NOMO-1 (cell line): ENCODE results near the gene PGP.
"Not testable (repeated sequence)": the region's sequence is repeated elsewhere in the genome, so short reads cannot be mapped to it uniquely, and the experiment has no call there.

ENCODE experiments used
- DNase-seq, 2 experiments: peaks; one replicate each; lab custom pipeline; 2025; ENCODE audit not compliant: unreplicated experiment in 2 of 2; lab: John Stamatoyannopoulos, UW

The PGP gene, protein sequence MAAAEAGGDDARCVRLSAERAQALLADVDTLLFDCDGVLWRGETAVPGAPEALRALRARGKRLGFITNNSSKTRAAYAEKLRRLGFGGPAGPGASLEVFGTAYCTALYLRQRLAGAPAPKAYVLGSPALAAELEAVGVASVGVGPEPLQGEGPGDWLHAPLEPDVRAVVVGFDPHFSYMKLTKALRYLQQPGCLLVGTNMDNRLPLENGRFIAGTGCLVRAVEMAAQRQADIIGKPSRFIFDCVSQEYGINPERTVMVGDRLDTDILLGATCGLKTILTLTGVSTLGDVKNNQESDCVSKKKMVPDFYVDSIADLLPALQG

DNA sequence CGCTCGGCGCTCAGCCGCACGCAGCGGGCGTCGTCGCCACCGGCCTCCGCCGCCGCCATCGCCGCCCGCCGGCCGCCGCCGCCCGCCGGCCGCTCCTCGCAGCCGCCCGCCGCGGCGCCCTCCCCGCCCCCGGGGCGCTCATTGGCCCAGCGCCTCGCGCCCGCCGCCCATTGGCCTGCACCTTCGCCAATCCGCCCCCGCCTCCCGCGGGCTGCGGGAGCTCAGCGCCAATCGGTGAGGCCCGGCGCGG is at the start of gene PGP:
TSS of gene PGP (minus strand) at position 122 of the 250 bp plus-strand sequence. CDS start at position 59, 63 bp downstream.
- DNase-seq: no peak

GRCh38 chr16:2263026-2263425 is 48.4 kb upstream of the PGP start:
- DNase-seq: not testable (repeated sequence)

GRCh38 chr16:2260250-2260649 is 45.6 kb upstream of the PGP start:
- no peak for DNase-seq

GRCh38 chr16:2258530-2258929 is 43.9 kb upstream of the PGP start:
- not testable (repeated sequence) for DNase-seq

- no peak for DNase-seq
Observed at GRCh38 chr16:2257726-2258125, 43.1 kb upstream of the PGP start.

DNA sequence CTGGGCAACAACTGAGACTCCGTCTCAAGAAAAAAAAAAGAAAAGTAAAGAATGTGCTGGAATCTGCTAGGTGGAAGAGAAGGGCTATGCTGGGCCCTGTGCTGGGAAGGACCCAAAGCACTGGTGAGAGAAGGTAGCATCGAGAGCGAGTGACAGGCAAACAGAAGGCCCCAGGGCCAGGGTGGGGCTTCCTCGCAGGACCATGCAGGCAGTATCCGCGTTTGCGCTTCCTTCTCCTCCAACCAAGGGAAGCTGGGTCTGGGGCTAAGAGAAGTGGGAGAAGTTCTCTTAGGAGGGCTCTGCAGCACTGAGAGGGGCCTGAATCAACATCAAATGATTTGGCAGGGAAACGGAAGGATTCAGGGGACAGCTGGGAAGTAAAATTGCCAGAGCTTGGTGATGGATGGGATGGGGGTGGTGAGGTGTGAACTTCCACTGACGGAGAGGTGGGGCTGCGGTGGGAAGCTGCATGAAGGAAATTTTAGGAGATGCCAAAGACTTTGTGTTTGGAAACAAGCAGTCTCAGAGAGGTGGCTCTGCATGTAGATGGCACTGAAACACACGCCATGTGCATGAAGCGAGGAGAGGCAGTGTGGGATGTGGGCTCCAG is 42.0 kb upstream of the PGP start:
- DNase-seq: no peak

DNA sequence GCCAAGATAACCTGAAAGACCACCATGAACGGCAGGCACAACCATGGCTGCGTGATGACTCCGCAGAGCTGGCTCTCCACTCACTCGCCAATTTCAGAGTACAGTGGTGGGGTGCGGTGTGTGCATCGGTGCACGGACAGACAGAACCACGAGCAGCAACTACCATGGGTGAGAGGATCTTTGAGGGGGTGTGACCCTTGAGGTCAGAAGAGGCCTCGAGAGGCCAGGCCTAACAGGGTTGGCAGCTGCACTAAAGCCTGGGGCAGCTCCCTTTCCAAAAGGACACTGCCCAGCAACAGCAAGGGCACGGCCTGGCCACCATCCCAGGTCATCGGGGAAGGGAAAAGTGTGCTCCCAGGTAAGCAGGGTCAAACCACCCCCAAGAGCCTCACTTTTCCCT is 38.7 kb upstream of the PGP start:
- DNase-seq: no peak

GRCh38 chr16:2252806-2253148 is 38.1 kb upstream of the PGP start:
- no peak for DNase-seq

DNA sequence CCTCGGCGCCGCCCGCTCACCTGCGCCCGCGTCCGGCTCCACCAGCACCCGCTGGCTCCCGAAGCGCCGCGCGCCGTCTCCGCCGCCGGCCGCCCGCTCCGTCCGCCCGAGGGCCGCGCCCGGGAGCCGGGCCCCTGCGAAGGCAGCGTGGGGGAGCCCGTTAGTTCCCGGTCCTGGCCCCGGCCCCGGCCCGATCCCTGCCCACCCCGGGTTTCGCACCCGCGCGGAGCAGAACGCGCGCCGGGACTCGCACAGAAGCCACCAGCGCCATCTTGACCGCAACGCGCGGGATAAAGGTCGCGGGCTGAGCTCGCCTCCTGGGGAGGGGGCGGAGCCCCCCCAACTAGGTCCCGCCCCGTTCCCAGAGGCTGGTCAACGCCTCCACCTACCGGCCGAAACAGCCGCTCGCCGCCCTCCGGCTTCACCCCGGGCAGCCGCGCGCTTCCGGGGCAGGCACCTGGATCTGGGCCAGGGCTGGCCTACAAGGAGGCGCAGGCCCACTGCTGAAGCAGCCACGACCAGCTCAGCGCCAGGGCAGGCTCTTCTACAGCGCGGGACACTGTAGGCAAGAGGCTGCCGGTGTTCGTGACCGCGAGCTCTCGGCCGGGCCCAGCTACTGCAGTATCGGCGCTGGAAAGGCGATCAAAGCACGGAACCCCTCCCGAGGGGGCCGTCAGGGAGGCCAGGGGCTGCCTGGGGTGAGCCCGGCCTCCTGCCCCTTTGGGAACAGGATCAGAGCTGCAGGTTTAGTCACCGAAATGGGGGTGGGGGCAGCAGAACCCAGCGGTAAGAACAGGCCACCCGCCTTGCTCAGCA is 36.9 kb upstream of the PGP start, which contains the start of gene ECI1:
TSS of gene ECI1 (minus strand) at position 292 of the 816 bp plus-strand sequence. CDS start at position 271, 21 bp downstream.
- peak; percentile 86 to 93 for DNase-seq

DNA sequence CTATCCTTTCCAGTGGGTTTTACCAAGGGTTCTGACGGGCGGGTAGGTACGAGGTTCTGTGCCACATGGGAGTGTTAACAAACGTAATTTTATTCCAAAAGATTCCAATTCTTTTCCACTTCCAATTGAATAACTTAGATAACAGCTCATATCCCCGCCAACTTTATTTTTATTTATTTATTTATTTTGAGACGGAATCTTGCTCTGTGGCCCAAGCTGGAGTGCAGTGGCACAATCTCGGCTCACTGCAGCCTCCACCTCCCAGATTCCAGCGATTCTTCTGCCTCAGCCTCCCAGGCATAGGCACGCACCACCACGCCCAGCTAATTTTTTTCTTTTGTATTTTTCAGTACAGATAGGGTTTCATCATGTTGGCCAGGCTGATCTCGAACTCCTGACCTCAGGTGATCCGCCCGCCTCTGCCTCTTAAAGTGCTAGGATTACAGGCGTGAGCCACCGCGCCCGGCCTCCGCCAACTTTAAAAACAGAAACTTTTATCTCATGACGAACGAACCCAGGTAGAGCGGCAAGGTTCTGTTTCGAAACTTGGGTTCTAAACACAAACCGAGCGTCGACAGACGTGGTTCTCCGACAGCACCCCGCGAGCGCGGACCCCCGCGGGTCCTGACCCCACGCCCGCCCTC is 36.1 kb upstream of the PGP start:
- peak; percentile 16 to 31 for DNase-seq

DNA sequence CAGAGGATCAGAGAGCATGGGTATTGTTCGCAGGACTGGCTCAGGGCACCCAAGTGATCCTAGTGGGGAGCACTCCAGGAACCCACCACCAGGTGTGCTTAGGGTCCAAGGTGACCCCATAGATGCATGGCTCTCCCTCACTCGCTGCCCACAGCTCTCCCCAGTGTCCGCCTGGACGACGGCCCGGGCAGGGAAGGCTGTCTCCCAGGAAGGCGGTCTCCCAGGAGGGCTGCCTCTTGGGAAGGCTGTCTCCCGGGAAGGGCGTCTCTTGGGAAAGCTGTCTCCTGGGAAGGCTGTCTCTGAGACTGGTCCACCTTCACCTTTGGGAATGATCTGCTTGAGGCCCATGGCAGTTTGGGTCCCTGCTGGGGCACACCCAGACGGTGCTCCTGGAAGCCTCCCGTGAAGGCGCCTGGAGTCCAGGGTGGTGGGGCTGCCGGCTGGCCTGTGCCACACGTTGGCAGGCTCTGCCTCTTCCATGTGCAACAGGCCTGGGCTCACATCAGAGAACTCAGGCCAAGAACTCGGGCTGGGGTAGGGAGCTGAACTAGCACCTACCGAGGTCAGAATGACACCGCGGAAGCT is 31.8 kb upstream of the PGP start:
- no peak for DNase-seq

DNA sequence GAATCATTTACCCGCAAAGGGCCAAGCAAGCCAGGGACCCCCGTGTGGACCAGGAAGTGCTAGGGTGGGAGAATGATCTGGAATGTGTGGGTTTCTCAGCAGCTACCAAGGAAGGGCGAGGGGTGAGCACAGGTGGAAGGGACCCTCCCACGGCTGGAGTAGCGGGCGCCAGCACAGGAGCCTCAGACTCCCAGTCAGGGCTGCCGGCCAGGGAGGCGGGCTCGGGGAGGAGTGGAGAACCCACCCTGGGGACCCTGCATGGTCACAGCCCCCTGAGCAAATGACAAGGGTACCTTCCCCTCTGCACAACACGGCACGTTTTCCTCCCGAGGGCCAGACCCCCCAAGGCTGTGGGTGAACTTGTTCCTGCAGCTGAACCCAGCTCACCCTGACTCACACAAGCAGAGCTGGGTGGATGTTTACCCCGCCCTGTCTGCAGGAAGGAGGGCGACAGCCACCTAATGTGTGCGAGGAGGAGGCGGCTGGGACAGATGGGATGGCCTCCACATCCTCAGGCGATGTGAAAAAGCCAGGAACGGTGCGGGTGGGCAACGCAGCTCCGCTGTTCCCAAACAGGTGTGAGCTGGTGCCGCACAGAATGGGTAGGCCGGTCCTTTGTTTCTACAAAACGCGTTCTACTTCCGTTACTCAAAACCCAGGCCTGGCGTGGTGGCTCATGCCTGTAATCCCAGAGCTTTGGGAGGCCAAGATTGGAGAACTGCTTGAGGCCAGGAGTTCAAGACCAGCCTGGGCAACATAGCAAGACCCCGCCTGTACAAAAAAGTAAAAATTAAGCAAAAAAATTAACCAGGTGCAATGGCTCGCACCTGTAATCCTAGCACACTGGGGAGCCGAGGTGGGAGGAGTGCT is 30.5 kb upstream of the PGP start:
- no peak for DNase-seq

GRCh38 chr16:2244301-2244700 is 29.7 kb upstream of the PGP start:
- DNase-seq: no peak

- no peak for DNase-seq
Observed at GRCh38 chr16:2243781-2244180, 29.1 kb upstream of the PGP start.

- no peak for DNase-seq
Observed at GRCh38 chr16:2243031-2243528, 28.4 kb upstream of the PGP start.

DNA sequence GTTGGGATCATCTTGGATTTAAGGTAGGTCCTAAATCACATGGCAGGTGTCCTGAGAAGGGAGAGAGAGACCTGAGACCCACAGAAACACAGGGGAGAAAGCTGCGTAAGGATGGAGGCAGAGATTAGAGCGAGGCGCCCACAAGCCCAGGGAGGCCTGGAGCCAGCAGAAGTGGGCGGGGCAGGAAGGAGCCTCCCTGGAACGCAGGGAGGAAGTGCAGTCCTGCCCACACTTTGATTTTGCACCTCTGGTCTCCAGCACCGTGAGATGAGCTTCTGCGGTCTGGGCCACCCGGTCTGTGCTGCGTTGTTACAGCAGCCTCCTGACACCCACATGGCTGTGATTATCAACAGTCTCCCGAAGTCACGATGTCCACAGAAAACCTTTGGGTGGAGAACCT is 28.0 kb upstream of the PGP start:
- DNase-seq: no peak

- not testable (repeated sequence) for DNase-seq
Observed at GRCh38 chr16:2240331-2240730, 25.7 kb upstream of the PGP start.

DNA sequence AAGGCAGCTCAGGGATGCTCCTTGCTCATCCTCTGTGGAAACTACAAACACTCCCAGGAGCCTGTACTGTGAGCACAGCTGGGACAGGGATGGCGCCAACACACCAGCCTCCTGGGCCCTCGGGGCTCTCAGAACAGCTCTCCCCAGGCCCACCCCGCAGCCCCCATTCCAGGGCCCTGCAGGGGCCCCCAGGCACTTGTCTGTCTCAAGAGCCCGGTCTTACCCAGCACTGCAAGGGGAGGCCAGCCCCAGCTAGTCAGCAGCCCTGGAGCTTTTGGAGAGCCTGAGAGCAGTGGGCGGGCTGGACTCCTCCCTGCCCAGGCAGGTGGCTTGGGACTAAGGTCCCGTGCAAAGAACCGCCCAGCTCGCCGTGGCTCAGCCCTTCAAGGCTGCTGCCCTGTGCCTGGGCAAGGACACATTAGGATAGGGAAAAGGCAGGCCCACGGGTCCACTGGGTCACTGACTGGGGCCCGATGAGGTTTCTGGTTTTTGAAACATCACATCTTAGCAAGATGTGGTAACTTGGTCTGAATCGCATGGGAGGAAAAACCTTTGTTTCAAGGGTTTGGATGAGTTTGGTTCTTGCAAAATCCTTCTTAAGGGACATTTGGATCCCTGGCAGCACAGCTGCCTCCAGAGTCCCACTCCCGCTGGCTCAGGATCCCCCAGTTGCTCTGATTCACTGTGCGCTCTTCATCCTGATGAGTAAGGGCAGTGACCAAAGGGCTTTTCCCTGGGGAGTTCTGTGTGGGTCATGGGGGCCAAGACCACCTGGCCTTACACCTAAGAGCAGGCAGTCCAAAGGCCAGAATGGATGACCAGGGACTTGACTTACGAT is 24.4 kb upstream of the PGP start:
- DNase-seq: no peak
